Ishikawa (cell line): ENCODE results near the gene PTH2R.

ENCODE experiments used
- CEBPB ChIP-seq: IDR thresholded peaks from 2 replicates; pipeline ENCODE4 v1.6.1; 2012
- CREB1 ChIP-seq: IDR thresholded peaks from 2 replicates; pipeline ENCODE4 v1.6.1; 2012; ENCODE audit warnings: low read depth
- EGR1 ChIP-seq: IDR thresholded peaks from 2 replicates; pipeline ENCODE4 v1.6.1; 2012
- EP300 ChIP-seq: IDR thresholded peaks from 2 replicates; pipeline ENCODE4 v1.6.1; 2012; ENCODE audit warnings: borderline replicate concordance
- FOXM1 ChIP-seq: IDR thresholded peaks from 2 replicates; pipeline ENCODE4 v1.6.1; 2012; ENCODE audit warnings: low read depth, borderline replicate concordance
- NFIC ChIP-seq: IDR thresholded peaks from 2 replicates; pipeline ENCODE4 v1.6.1; 2012
- RAD21 ChIP-seq: IDR thresholded peaks from 2 replicates; pipeline ENCODE4 v1.6.1; 2012; ENCODE audit warnings: low read depth
- REST ChIP-seq: IDR thresholded peaks from 2 replicates; pipeline ENCODE4 v1.6.1; 2012; ENCODE audit warnings: low read depth, mild to moderate bottlenecking
- TAF1 ChIP-seq: IDR thresholded peaks from 2 replicates; pipeline ENCODE4 v1.6.1; 2012; ENCODE audit warnings: low read depth, mild to moderate bottlenecking
- TCF12 ChIP-seq: IDR thresholded peaks from 2 replicates; pipeline ENCODE4 v1.6.1; 2012; ENCODE audit warnings: low read depth
- TEAD4 ChIP-seq: IDR thresholded peaks from 2 replicates; pipeline ENCODE4 v1.6.1; 2012
- USF1 ChIP-seq: IDR thresholded peaks from 2 replicates; pipeline ENCODE4 v1.6.1; 2012
- YY1 ChIP-seq: IDR thresholded peaks from 2 replicates; pipeline ENCODE4 v1.6.1; 2012; ENCODE audit warnings: low read depth
- ZBTB7A ChIP-seq: IDR thresholded peaks from 2 replicates; pipeline ENCODE4 v1.6.1; 2012; ENCODE audit warnings: low read depth
- TF ChIP-seq, protein P1 (sequence below): IDR thresholded peaks from 2 replicates; pipeline ENCODE4 v1.6.1; 2012

Gene PTH2R

GRCh38 chr2:208437755-208438154 lies 31.2 kb downstream of the PTH2R start:
- no peak for TF ChIP-seq CEBPB
- TF ChIP-seq NFIC, result no peak
- TF ChIP-seq TCF12, result no peak
- TF ChIP-seq EP300, result no peak
- TF ChIP-seq USF1, result no peak
- no peak for TF ChIP-seq RAD21
- no peak for TF ChIP-seq CREB1
- TF ChIP-seq EGR1, result no peak
- TF ChIP-seq FOXM1, result no peak
- TF ChIP-seq ZBTB7A, result no peak
- no peak for TF ChIP-seq TAF1
- no peak for TF ChIP-seq TEAD4
- TF ChIP-seq REST, result no peak
- TF ChIP-seq, protein P1, sequence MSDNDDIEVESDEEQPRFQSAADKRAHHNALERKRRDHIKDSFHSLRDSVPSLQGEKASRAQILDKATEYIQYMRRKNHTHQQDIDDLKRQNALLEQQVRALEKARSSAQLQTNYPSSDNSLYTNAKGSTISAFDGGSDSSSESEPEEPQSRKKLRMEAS, result no peak
- TF ChIP-seq YY1, result no peak

GRCh38 chr2:208440716-208441115 lies 34.1 kb downstream of the PTH2R start:
- TF ChIP-seq EP300 (no peak), ZBTB7A (no peak), TCF12 (no peak), YY1 (no peak), CREB1 (no peak), EGR1 (no peak), FOXM1 (no peak), USF1 (no peak), CEBPB (no peak), REST (no peak), TAF1 (no peak), RAD21 (no peak), NFIC (no peak), TEAD4 (no peak)
- TF ChIP-seq, protein P1, result no peak

DNA sequence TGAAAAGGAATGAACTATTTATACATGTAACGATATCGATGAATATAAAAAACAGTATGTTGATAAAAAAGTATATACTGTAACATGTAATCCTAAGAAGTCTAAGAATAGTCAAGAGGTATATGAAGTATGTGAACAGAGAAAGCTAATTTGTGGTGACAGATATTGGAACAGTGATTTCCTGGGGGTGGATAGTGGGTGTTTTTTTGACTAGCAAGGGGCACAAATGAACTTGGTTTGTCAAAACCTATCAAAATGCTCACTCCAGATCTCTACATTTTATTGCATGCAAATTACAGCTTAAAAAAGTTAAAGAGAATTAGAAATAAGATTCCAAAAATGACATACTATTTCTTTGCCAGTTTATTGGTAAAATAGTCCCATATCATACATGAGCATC lies 35.4 kb downstream of the PTH2R start:
- no peak for TF ChIP-seq YY1
- TF ChIP-seq USF1, result no peak
- no peak for TF ChIP-seq ZBTB7A
- no peak for TF ChIP-seq CREB1
- TF ChIP-seq REST, result no peak
- no peak for TF ChIP-seq TEAD4

- no peak for TF ChIP-seq CREB1
- no peak for TF ChIP-seq TEAD4
- no peak for TF ChIP-seq USF1
- TF ChIP-seq CEBPB, result no peak
- TF ChIP-seq YY1, result no peak
- no peak for TF ChIP-seq NFIC
- TF ChIP-seq TAF1, result no peak
- TF ChIP-seq, protein P1, result no peak
- TF ChIP-seq RAD21, result no peak
- no peak for TF ChIP-seq EP300
- no peak for TF ChIP-seq TCF12
- TF ChIP-seq FOXM1, result no peak
Observed at GRCh38 chr2:208451061-208451460, 44.5 kb downstream of the PTH2R start.
